ENCODE results near the gene ABTB2. TPM values are rescaled to one million over a fixed set of nuclear protein-coding genes. Genes with fewer than 3 reads are reported as not detected.

Gene ABTB2
- total RNA-seq (1 to 10 TPM; 1.3 to 2.5 (median 2.1) TPM), polyA plus RNA-seq (10 to 100 TPM in 1 of 3 donors, 1 to 10 TPM in 2; 5.4 to 12.9 (median 8.2) TPM)

DNA sequence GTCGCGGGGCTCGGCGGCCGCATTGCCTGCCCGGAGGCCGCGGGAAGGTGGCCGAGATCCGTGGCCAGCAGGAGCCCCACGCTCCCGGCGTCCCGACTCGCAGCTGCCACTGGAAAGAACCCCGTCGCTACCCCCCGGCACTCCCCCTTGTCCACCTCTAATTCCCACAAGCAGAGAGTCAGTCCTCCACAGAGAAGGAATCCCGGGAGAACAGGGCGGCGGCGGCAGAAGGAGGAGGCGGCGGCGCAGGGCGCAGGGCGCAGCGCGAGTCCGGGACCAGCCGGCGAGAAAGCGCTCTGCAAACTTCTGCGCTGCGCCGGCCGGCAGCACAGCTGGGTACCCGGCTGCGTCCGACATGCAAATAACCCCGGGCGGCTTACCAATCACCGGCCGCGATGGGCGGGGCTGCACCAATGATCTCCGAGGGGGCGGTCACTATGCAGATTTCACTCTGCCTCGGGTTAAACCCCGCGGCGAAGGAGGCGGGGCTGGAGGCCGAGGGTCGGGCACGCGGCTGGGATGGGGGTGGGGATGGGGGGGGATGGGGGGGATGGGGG is at the start of gene ABTB2:
ABTB2 (minus strand) TSS at position 310 of the 557 bp plus-strand sequence.
- Histone ChIP-seq H3K27me3 (no peaks in the 10 kb centered on the region), H3K36me3 (no peaks in the 10 kb centered on the region), H3K4me1 (peaks cover 0 to 33% (median 27%) of the 10 kb centered on the region in 4 donors), H3K4me3 (peak within 1 kb of the TSS; percentile 40 to 64 (median 54)), H3K9me3 (no peaks in the 10 kb centered on the region), H3K27ac (peak within 1 kb of the TSS; percentile 83 to 88 (median 85))
- WGBS, 2 donors, result 0% methylated on average over 57 of the region's 57 CpGs
- peak; percentile 99 for DNase-seq
- intact Hi-C loops (cut with DNase I), result loop anchor here (2.0 to 5.0 kb wide), 5 partner anchors 85 to 361 kb away; partner anchors contain the start of gene NAT10
- TF ChIP-seq EP300 (IDR thresholded peaks at IDR 0.05) (no peak), POLR2A (IDR thresholded peaks at IDR 0.05) (peak; percentile 83 to 92), POLR2AphosphoS5 (IDR thresholded peaks at IDR 0.05) (peak; percentile 90 to 99 (median 94))
- TF ChIP-seq, protein P1, sequence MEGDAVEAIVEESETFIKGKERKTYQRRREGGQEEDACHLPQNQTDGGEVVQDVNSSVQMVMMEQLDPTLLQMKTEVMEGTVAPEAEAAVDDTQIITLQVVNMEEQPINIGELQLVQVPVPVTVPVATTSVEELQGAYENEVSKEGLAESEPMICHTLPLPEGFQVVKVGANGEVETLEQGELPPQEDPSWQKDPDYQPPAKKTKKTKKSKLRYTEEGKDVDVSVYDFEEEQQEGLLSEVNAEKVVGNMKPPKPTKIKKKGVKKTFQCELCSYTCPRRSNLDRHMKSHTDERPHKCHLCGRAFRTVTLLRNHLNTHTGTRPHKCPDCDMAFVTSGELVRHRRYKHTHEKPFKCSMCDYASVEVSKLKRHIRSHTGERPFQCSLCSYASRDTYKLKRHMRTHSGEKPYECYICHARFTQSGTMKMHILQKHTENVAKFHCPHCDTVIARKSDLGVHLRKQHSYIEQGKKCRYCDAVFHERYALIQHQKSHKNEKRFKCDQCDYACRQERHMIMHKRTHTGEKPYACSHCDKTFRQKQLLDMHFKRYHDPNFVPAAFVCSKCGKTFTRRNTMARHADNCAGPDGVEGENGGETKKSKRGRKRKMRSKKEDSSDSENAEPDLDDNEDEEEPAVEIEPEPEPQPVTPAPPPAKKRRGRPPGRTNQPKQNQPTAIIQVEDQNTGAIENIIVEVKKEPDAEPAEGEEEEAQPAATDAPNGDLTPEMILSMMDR (IDR thresholded peaks at IDR 0.05), result no peak

DNA sequence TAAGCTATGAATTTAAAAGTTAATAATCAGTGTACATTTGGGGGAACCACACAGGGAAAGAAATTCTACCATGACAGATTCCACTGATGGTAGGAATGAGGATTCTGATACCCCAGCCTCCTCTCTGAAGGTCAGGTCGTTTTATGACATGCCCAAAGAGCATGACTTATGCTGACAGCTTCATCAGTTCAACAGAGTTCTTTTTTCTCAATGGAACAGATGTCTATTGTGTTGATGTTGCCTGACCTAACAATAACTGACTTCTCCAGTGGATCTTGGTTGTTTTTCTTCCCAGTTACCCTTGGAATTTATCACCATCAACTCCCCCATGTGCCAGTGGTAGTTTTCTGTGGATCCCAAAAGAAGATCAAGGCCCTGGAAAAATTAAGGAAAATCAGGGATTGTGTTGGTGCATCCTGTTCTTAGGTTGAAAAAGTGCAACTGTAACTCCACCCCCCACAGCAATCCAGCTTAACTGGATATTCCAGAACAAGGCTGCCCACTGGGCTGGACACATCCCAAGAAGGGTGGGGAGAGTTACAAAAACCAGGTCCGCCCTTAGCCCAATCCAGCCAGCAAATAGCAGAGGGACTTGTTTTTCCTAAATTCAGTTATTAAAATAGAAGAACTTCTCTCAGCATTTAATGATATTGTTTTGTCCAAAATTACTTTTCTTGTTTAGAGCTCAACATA is 49.5 kb upstream of the ABTB2 start:
- peaks cover 0 to 6% (median 0%) of the 10 kb centered on the region in 3 donors for H3K27me3 ChIP-seq
- TF ChIP-seq POLR2AphosphoS5 (IDR thresholded peaks at IDR 0.05), result no peak
- no peak for TF ChIP-seq EP300 (IDR thresholded peaks at IDR 0.05)
- no peak for TF ChIP-seq POLR2A (IDR thresholded peaks at IDR 0.05)
- TF ChIP-seq, protein P1 (IDR thresholded peaks at IDR 0.05), result no peak

DNA sequence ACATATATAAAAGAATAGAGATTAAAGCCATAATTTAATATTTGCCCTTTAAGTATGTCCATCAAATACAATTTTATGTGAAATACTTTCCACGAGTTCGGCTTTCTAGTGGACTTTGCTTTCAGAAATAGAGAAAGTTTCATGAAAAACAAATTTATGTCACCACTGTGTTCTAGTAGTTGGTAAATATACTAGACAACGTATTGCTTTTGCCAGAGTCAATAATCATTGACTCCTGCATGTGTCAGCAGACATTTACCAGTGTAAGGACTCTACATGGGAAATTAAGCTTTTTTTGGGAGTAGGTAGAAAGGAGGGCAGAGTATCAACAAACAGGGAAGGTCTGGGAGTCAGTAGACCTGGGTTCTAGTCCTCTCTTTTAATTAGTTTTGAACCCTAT is 48.6 kb upstream of the ABTB2 start:
- 70 to 89% methylated on average over 3 of the region's 3 CpGs for WGBS, 2 donors
- no peak overlapping the region for H3K27ac ChIP-seq

More for the DNA sequence above, 49.5 kb upstream of the ABTB2 start:
- no peaks in the 10 kb centered on the region for H3K36me3 ChIP-seq
- H3K4me3 ChIP-seq, result no peak overlapping the region
- WGBS, 2 donors, result 45 to 57% methylated on average over 2 of the region's 2 CpGs
- no peak for DNase-seq
- no peaks in the 10 kb centered on the region for H3K9me3 ChIP-seq
- intact Hi-C loops (cut with DNase I), result no loop called here
- no peaks in the 10 kb centered on the region for H3K4me1 ChIP-seq
- H3K27ac ChIP-seq, result no peak overlapping the region

DNA sequence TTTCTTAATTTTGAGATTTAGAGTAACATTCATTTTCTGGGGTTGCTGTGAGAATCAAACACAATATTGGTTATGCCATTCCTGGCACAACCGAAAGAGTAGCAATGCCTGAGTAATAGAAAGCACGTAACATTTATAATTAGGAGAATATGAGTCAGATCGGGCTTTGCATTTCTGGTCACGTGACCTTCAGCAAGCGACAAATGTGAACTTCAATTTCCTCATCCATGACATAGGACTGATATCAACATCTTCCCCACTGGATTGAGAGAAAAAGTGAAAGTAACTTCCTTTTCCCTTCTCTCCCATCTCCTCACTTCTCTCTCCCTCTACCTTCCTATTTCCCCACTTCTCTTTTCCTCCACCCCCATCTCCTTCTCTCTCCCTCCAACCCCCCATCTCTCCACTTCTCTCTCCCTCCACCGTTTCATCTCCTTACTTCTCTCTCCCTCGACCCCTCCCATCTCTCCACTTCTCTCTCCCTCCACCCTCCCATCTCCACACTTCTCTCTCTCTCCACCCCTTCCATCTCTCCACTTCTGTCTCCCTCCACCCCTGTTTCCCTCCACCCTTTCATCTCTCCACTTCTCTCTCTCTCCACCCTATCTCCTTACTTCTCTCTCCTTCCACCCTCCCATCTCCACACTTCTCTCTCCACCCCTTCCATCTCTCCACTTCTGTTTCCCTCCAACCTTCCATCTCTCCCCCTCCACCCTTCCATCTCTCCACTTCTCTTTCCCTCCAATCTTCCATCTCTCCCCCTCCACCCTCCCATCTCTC is 47.5 kb upstream of the ABTB2 start:
- H3K9me3 ChIP-seq, result no peaks in the 10 kb centered on the region
- DNase-seq, result no peak
- H3K27me3 ChIP-seq, result peaks cover 0 to 6% (median 0%) of the 10 kb centered on the region in 3 donors
- no peaks in the 10 kb centered on the region for H3K36me3 ChIP-seq
- WGBS, 2 donors, result 46 to 56% methylated on average over 6 of the region's 7 CpGs
- H3K4me3 ChIP-seq, result no peak overlapping the region
- TF ChIP-seq, protein P1 (IDR thresholded peaks at IDR 0.05), result no peak
- intact Hi-C loops (cut with DNase I), result no loop called here
- no peak overlapping the region for H3K27ac ChIP-seq
- no peaks in the 10 kb centered on the region for H3K4me1 ChIP-seq

More for the DNA sequence above, 48.6 kb upstream of the ABTB2 start:
- H3K4me1 ChIP-seq, result no peaks in the 10 kb centered on the region
- H3K4me3 ChIP-seq, result no peak overlapping the region
- no peaks in the 10 kb centered on the region for H3K36me3 ChIP-seq
- peaks cover 0 to 6% (median 0%) of the 10 kb centered on the region in 3 donors for H3K27me3 ChIP-seq
- no peak for DNase-seq
- H3K9me3 ChIP-seq, result no peaks in the 10 kb centered on the region
- TF ChIP-seq EP300 (IDR thresholded peaks at IDR 0.05) (no peak), POLR2AphosphoS5 (IDR thresholded peaks at IDR 0.05) (no peak), POLR2A (IDR thresholded peaks at IDR 0.05) (no peak)
- TF ChIP-seq, protein P1 (IDR thresholded peaks at IDR 0.05), result no peak
- intact Hi-C loops (cut with DNase I), result no loop called here
